Measurements from ENCODE around the gene PLIN1. TPM values are rescaled to one million over a fixed set of nuclear protein-coding genes. Genes with fewer than 3 reads are reported as not detected.

The PLIN1 gene
- total RNA-seq (10 to 100 TPM in 1 of 4 donors, 1 to 10 TPM in 2, under 1 TPM in 1; 0.68 to 24.6 (median 1.7) TPM), polyA plus RNA-seq (38.8 TPM)
- long read RNA-seq, donor 1, partial matches to known transcripts, result 0 of 3 reads
- long read RNA-seq, donor 1, other reads (novel, unspliced or antisense), result 2 of 3 reads
- long read RNA-seq, donor 2, partial matches to known transcripts, result 0 of 1 reads
- long read RNA-seq, donor 2, other reads (novel, unspliced or antisense), result 1 of 1 reads
- long read RNA-seq, donor 3, partial matches to known transcripts, result 2 of 2 reads
- long read RNA-seq, donor 3, other reads (novel, unspliced or antisense), result 0 of 2 reads
- long read RNA-seq, donor 4, partial matches to known transcripts, result 0 of 1 reads
- long read RNA-seq, donor 4, other reads (novel, unspliced or antisense), result 1 of 1 reads

- WGBS, result 93% methylated on average over 2 of the region's 2 CpGs
- intact Hi-C loops (cut with DNase I), result no loop called here
Measured at GRCh38 chr15:89679212-89679611, at the start of gene PLIN1. PLIN1 (minus strand) TSS chr15:89679367; CDS start chr15:89677489, 1,878 bp downstream.

GRCh38 chr15:89728254-89728653, 49.1 kb upstream of the PLIN1 start:
- WGBS, result 9% methylated on average over 2 of the region's 2 CpGs
- intact Hi-C loops (cut with DNase I), result no loop called here

More at GRCh38 chr15:89679212-89679611, at the start of gene PLIN1:
- DNase-seq (no peak), ATAC-seq (no peak)
- H3K4me3 ChIP-seq (ENCODE audit: low read length), result no peak within 1 kb of the TSS
- H3K27ac ChIP-seq (ENCODE audit: low read length), result no peak within 1 kb of the TSS
- H3K9me3 ChIP-seq (ENCODE audit: control insufficient read depth, low read length), result no peaks in the 10 kb centered on the region
- no peaks in the 10 kb centered on the region for H3K27me3 ChIP-seq (ENCODE audit: control insufficient read depth, insufficient read depth)
- H3K4me1 ChIP-seq (ENCODE audit: control insufficient read depth, insufficient read depth, low read length), result peaks cover 5% of the 10 kb centered on the region

DNA sequence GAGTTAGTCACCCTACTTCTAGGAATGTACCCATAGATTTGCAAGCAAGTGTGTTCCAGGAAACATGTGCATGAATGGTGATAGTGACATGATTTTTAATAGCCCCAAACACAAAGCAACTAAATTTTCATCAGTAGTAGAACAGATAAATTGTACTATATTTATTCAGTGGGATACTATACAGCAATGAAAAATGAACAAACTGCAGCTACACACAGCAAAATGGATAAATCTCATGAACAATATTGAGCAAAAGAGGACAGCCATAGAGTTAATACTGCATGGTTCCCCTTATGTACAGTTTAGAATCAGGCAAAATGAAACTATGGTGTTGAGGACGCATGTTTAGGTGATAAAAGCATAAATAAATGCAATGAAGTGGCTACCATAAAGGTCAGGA, 45.9 kb upstream of the PLIN1 start:
- H3K4me3 ChIP-seq (ENCODE audit: low read length), result no peak overlapping the region
- H3K27ac ChIP-seq (ENCODE audit: low read length), result no peak overlapping the region
- no peak for DNase-seq
- intact Hi-C loops (cut with DNase I), result no loop called here
- ATAC-seq, result no peak
- no peaks in the 10 kb centered on the region for H3K27me3 ChIP-seq (ENCODE audit: control insufficient read depth, insufficient read depth)
- H3K9me3 ChIP-seq (ENCODE audit: control insufficient read depth, low read length), result no peaks in the 10 kb centered on the region
- no peaks in the 10 kb centered on the region for H3K4me1 ChIP-seq (ENCODE audit: control insufficient read depth, insufficient read depth, low read length)
- WGBS, result 93% methylated on average over 1 of the region's 1 CpG

More at GRCh38 chr15:89728254-89728653, 49.1 kb upstream of the PLIN1 start:
- DNase-seq (no peak), ATAC-seq (peak; percentile 87 to 89)
- no peaks in the 10 kb centered on the region for H3K27me3 ChIP-seq (ENCODE audit: control insufficient read depth, insufficient read depth)
- no peak overlapping the region for H3K4me3 ChIP-seq (ENCODE audit: low read length)
- no peak overlapping the region for H3K27ac ChIP-seq (ENCODE audit: low read length)
- H3K9me3 ChIP-seq (ENCODE audit: control insufficient read depth, low read length), result no peaks in the 10 kb centered on the region
- H3K4me1 ChIP-seq (ENCODE audit: control insufficient read depth, insufficient read depth, low read length), result no peaks in the 10 kb centered on the region

- WGBS, result 96% methylated on average over 1 of the region's 1 CpG
- Histone ChIP-seq H3K9me3 (ENCODE audit: control insufficient read depth, low read length) (no peaks in the 10 kb centered on the region), H3K27me3 (ENCODE audit: control insufficient read depth, insufficient read depth) (no peaks in the 10 kb centered on the region), H3K27ac (ENCODE audit: low read length) (no peak overlapping the region), H3K4me3 (ENCODE audit: low read length) (no peak overlapping the region), H3K4me1 (ENCODE audit: control insufficient read depth, insufficient read depth, low read length) (no peaks in the 10 kb centered on the region)
- intact Hi-C loops (cut with DNase I), result no loop called here
- ATAC-seq (no peak), DNase-seq (no peak)
Measured at GRCh38 chr15:89724621-89725020, 45.5 kb upstream of the PLIN1 start.

DNA sequence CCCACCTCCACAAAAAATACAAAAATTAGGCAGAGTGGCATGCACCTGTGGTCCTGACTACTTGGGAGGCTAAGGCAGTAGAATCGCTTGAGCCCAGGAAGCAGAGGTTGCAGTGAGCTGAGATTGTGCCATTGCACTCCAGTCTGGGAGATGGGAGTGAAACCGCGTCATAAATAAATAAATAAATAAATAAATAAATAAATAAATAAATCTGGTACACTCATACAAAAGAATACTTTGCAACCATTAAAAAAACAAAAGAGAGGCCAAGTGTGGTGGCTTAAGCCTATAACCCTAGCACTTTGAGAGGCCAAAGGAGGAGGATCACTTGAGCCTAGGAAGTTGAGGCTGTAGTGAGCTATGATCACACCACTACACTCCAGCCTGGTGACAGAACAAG, 43.9 kb upstream of the PLIN1 start:
- no peak overlapping the region for H3K4me3 ChIP-seq (ENCODE audit: low read length)
- DNase-seq, result no peak
- intact Hi-C loops (cut with DNase I), result no loop called here
- H3K27ac ChIP-seq (ENCODE audit: low read length), result no peak overlapping the region
- no peaks in the 10 kb centered on the region for H3K27me3 ChIP-seq (ENCODE audit: control insufficient read depth, insufficient read depth)
- WGBS, result 62% methylated on average over 3 of the region's 3 CpGs
- no peaks in the 10 kb centered on the region for H3K9me3 ChIP-seq (ENCODE audit: control insufficient read depth, low read length)
- ATAC-seq, result no peak
- no peaks in the 10 kb centered on the region for H3K4me1 ChIP-seq (ENCODE audit: control insufficient read depth, insufficient read depth, low read length)

- ATAC-seq (no peak), DNase-seq (no peak)
- H3K9me3 ChIP-seq (ENCODE audit: control insufficient read depth, low read length), result no peaks in the 10 kb centered on the region
- H3K27ac ChIP-seq (ENCODE audit: low read length), result no peak overlapping the region
- no peaks in the 10 kb centered on the region for H3K4me1 ChIP-seq (ENCODE audit: control insufficient read depth, insufficient read depth, low read length)
- H3K27me3 ChIP-seq (ENCODE audit: control insufficient read depth, insufficient read depth), result no peaks in the 10 kb centered on the region
- intact Hi-C loops (cut with DNase I), result no loop called here
- no peak overlapping the region for H3K4me3 ChIP-seq (ENCODE audit: low read length)
- WGBS, result 76% methylated on average over 2 of the region's 2 CpGs
Measured at GRCh38 chr15:89714775-89715174, 35.6 kb upstream of the PLIN1 start.

GRCh38 chr15:89707577-89707976, 28.4 kb upstream of the PLIN1 start:
- H3K4me1 ChIP-seq (ENCODE audit: control insufficient read depth, insufficient read depth, low read length), result no peaks in the 10 kb centered on the region
- H3K27me3 ChIP-seq (ENCODE audit: control insufficient read depth, insufficient read depth), result no peaks in the 10 kb centered on the region
- H3K4me3 ChIP-seq (ENCODE audit: low read length), result no peak overlapping the region
- no peaks in the 10 kb centered on the region for H3K9me3 ChIP-seq (ENCODE audit: control insufficient read depth, low read length)
- no peak for DNase-seq
- no peak overlapping the region for H3K27ac ChIP-seq (ENCODE audit: low read length)
- WGBS, result 62% methylated on average over 1 of the region's 1 CpG
- intact Hi-C loops (cut with DNase I), result no loop called here
- ATAC-seq, result no peak

- Histone ChIP-seq H3K27ac (ENCODE audit: low read length) (no peak overlapping the region), H3K4me3 (ENCODE audit: low read length) (no peak overlapping the region), H3K4me1 (ENCODE audit: control insufficient read depth, insufficient read depth, low read length) (no peaks in the 10 kb centered on the region), H3K27me3 (ENCODE audit: control insufficient read depth, insufficient read depth) (peaks cover 3% of the 10 kb centered on the region), H3K9me3 (ENCODE audit: control insufficient read depth, low read length) (no peaks in the 10 kb centered on the region)
- no peak for DNase-seq
- intact Hi-C loops (cut with DNase I), result no loop called here
- ATAC-seq, result no peak
Measured at GRCh38 chr15:89704411-89704810, 25.2 kb upstream of the PLIN1 start.

DNA sequence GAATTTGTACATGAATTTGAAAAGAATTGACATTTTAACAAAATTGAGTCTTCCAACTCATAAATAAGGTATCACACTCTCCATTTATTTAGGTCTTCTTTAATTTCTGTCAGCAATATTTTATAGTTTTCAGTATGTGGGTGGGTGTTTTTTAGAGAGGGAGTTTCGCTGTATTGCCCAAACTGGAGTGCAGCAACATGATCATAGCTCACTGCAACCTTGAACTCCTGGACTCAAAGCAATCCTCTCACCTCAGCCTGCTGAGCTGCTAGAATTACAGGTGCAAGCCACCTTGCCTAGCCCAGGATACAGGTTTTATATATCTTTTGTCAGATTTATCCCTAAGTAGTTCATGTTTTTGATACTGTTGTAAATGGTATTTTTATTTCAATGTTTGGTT, 16.0 kb upstream of the PLIN1 start:
- ATAC-seq, result no peak
- no peak overlapping the region for H3K4me3 ChIP-seq (ENCODE audit: low read length)
- no peaks in the 10 kb centered on the region for H3K4me1 ChIP-seq (ENCODE audit: control insufficient read depth, insufficient read depth, low read length)
- DNase-seq, result no peak
- WGBS, result 88% methylated on average over 1 of the region's 1 CpG
- no peak overlapping the region for H3K27ac ChIP-seq (ENCODE audit: low read length)
- no peaks in the 10 kb centered on the region for H3K27me3 ChIP-seq (ENCODE audit: control insufficient read depth, insufficient read depth)
- H3K9me3 ChIP-seq (ENCODE audit: control insufficient read depth, low read length), result no peaks in the 10 kb centered on the region
- intact Hi-C loops (cut with DNase I), result no loop called here

DNA sequence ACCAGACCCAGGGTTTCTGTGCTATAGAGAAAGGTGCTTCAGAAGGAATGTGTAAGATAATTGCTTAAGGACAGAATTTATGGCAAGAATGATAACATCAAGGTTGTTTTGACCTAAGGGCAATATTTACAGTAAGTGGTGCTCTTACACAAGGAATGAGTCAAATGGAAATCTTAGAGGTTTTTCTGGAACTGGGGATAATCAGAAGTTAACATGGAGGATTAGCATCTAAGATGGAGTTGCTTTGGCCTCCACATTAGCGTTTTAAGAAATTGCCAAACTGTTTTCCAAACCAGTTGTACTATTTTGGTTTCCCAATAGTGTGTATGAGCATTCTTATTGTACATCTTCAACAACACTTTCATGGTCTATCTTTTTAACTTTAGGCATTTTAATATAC, 14.5 kb upstream of the PLIN1 start:
- intact Hi-C loops (cut with DNase I), result loop anchor here in 1 of 4 donors (5.0 kb wide), 1 partner anchor 36 kb away; the partner anchor contains the start of gene KIF7
- DNase-seq, result no peak
- H3K27ac ChIP-seq (ENCODE audit: low read length), result no peak overlapping the region
- no peak for ATAC-seq
- 80% methylated on average over 1 of the region's 1 CpG for WGBS
- H3K4me3 ChIP-seq (ENCODE audit: low read length), result no peak overlapping the region
- no peaks in the 10 kb centered on the region for H3K4me1 ChIP-seq (ENCODE audit: control insufficient read depth, insufficient read depth, low read length)
- no peaks in the 10 kb centered on the region for H3K27me3 ChIP-seq (ENCODE audit: control insufficient read depth, insufficient read depth)
- no peaks in the 10 kb centered on the region for H3K9me3 ChIP-seq (ENCODE audit: control insufficient read depth, low read length)

DNA sequence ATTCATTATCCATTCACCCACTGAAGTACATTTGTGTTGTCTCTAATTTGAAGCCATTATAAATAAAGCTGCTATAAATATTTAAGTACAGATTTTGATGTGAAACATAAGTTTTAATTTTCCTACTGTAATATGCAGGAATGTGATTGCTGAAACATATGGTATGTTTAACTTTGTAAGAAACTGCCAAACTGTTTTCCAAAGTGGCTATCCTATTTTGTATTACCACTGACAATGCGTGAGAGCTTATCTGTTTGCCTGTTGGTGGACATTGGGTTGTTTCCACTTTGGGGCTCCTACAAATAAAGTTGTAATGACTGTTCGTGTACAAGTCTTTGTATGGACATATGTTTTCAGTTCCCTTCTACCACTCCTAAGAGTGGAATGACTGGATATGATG, 13.9 kb upstream of the PLIN1 start:
- H3K4me3 ChIP-seq (ENCODE audit: low read length), result no peak overlapping the region
- H3K27ac ChIP-seq (ENCODE audit: low read length), result no peak overlapping the region
- no peaks in the 10 kb centered on the region for H3K4me1 ChIP-seq (ENCODE audit: control insufficient read depth, insufficient read depth, low read length)
- no peaks in the 10 kb centered on the region for H3K9me3 ChIP-seq (ENCODE audit: control insufficient read depth, low read length)
- intact Hi-C loops (cut with DNase I), result loop anchor here in 1 of 4 donors (5.0 kb wide), 1 partner anchor 36 kb away; the partner anchor contains the start of gene KIF7
- ATAC-seq (no peak), DNase-seq (no peak)
- no peaks in the 10 kb centered on the region for H3K27me3 ChIP-seq (ENCODE audit: control insufficient read depth, insufficient read depth)
- WGBS, result 46% methylated on average over 2 of the region's 2 CpGs
